Caki2 (cell line): ENCODE measurements around the gene ATP1B2. TPM values are rescaled to one million over a fixed set of nuclear protein-coding genes. Genes with fewer than 3 reads are reported as not detected.

Source experiments
- DNase-seq: peaks from one replicate; pipeline ENCODE4 v3.0.0-alpha.2; 2015; ENCODE audit warnings: low read depth
- in situ Hi-C: cut with HindIII; loops from 2 replicates; pipeline ENCODE4 v1.10.0; 2016; ENCODE audit warnings: low sequenced_read_pairs, low pct_unique_long_range_greater_than_20kb, mixed read lengths
- total RNA-seq: library from RNA; depleted of rRNA; stranded (reverse); fragments of >200 nt; shearing (Covaris generic); gene quantifications from 2 replicates; pipeline ENCODE4 v1.2.3, GENCODE V29; 2014; ENCODE audit warnings: low replicate concordance; rRNA removed

Gene ATP1B2
- total RNA-seq, 1 experiment from 2014 or later = not detected

- no peak for DNase-seq
- in situ Hi-C loops = no loop called here
Observed at GRCh38 chr17:7701681-7702080, 51.0 kb downstream of the ATP1B2 start.

GRCh38 chr17:7702776-7703175, 52.0 kb downstream of the ATP1B2 start:
- in situ Hi-C loops = no loop called here
- no peak for DNase-seq

GRCh38 chr17:7703584-7704479, 53.1 kb downstream of the ATP1B2 start:
- DNase-seq = peak; percentile 67
- in situ Hi-C loops = no loop called here

- in situ Hi-C loops = no loop called here
- DNase-seq = no peak
Observed at GRCh38 chr17:7704601-7705268, 54.0 kb downstream of the ATP1B2 start, which contains the start of gene EFNB3. Gene EFNB3 (plus strand): TSS chr17:7705202. CDS start chr17:7705599, 397 bp downstream.

GRCh38 chr17:7705269-7706255, 54.8 kb downstream of the ATP1B2 start:
- in situ Hi-C loops = no loop called here
- DNase-seq = no peak

- in situ Hi-C loops = no loop called here
- no peak for DNase-seq
Observed at GRCh38 chr17:7706631-7707354, 56.1 kb downstream of the ATP1B2 start.

Other genes with a start within 250 kb of the ATP1B2 start
- gene TMEM256, start 246.8 kb upstream of the ATP1B2 start, total RNA-seq = 132 and 200 TPM in 2 replicates
- 1.1 TPM in 1 of 2 replicates, not detected in the other for gene NLGN2, start 243.1 kb upstream of the ATP1B2 start, total RNA-seq
- not detected in 2 replicates for gene SPEM1, start 230.6 kb upstream of the ATP1B2 start, total RNA-seq
- gene SPEM2, start 225.3 kb upstream of the ATP1B2 start, total RNA-seq = not detected in 2 replicates
- gene SPEM3, start 222.1 kb upstream of the ATP1B2 start, total RNA-seq = not detected in 2 replicates
- 2.9 and 6.7 TPM in 2 replicates for gene TMEM102, start 215.5 kb upstream of the ATP1B2 start, total RNA-seq
- gene FGF11, start 211.4 kb upstream of the ATP1B2 start, total RNA-seq = 0.06 and 0.98 TPM in 2 replicates
- gene CHRNB1, start 205.9 kb upstream of the ATP1B2 start, total RNA-seq = 4.0 and 11.0 TPM in 2 replicates
- 4.6 and 5.8 TPM in 2 replicates for gene ZBTB4, start 171.3 kb upstream of the ATP1B2 start, total RNA-seq
- not detected in 2 replicates for gene SLC35G6, start 169.5 kb upstream of the ATP1B2 start, total RNA-seq
- 10.9 and 11.8 TPM in 2 replicates for gene POLR2A, start 166.6 kb upstream of the ATP1B2 start, total RNA-seq
- 0.24 TPM in 1 of 2 replicates, not detected in the other for gene TNFSF12, start 101.9 kb upstream of the ATP1B2 start, total RNA-seq
- 5.1 and 6.2 TPM in 2 replicates for gene TNFSF13, start 92.2 kb upstream of the ATP1B2 start, total RNA-seq
- gene SENP3, start 89.0 kb upstream of the ATP1B2 start, total RNA-seq = 105 and 115 TPM in 2 replicates
- gene CD68, start 71.3 kb upstream of the ATP1B2 start, total RNA-seq = 57.9 and 93.2 TPM in 2 replicates
- gene MPDU1, start 67.1 kb upstream of the ATP1B2 start, total RNA-seq = 96.4 and 130 TPM in 2 replicates
- not detected in 2 replicates for gene SOX15, start 60.8 kb upstream of the ATP1B2 start, total RNA-seq
- gene FXR2, start 36.0 kb upstream of the ATP1B2 start, total RNA-seq = 45.5 and 48.8 TPM in 2 replicates
- gene SAT2, start 23.1 kb upstream of the ATP1B2 start, total RNA-seq = 49.8 and 51.8 TPM in 2 replicates
- gene SHBG, start 20.8 kb upstream of the ATP1B2 start, total RNA-seq = 0.20 TPM in 1 of 2 replicates, not detected in the other
- gene TP53, start 36.6 kb downstream of the ATP1B2 start, total RNA-seq = 24.4 and 27.3 TPM in 2 replicates
- 18.6 and 23.1 TPM in 2 replicates for gene WRAP53, start 37.6 kb downstream of the ATP1B2 start, total RNA-seq
- gene EFNB3, start 54.3 kb downstream of the ATP1B2 start, total RNA-seq = not detected in 2 replicates
- 1.0 TPM in 1 of 2 replicates, not detected in the other for gene DNAH2, start 66.8 kb downstream of the ATP1B2 start, total RNA-seq
- gene KDM6B, start 183.3 kb downstream of the ATP1B2 start, total RNA-seq = 0.27 TPM in 1 of 2 replicates, not detected in the other
- not detected in 2 replicates for gene TMEM88, start 204.1 kb downstream of the ATP1B2 start, total RNA-seq
- 52.9 and 61.3 TPM in 2 replicates for gene NAA38, start 206.6 kb downstream of the ATP1B2 start, total RNA-seq
- gene CYB5D1, start 207.1 kb downstream of the ATP1B2 start, total RNA-seq = 4.6 and 4.7 TPM in 2 replicates
- 21.3 and 23.8 TPM in 2 replicates for gene CHD3, start 237.9 kb downstream of the ATP1B2 start, total RNA-seq